Endothelial cell of umbilical vein (primary cell): ENCODE results near the gene TRAF7. TPM values are rescaled to one million over a fixed set of nuclear protein-coding genes. Genes with fewer than 3 reads are reported as not detected.
A peak's percentile ranks its signal among the peaks of the same experiment; 100 is the strongest.

ENCODE experiments used
- BruUV-seq: library from RNA; stranded (reverse); fragments of 400-500 nt; replicated peaks from 2 replicates; lab custom pipeline; 2021; lab: Mats Ljungman, UMichigan
- CTCF ChIA-PET: fragments of 300-600, 350-600 bp; sonication (Branson Sonifier 250); formaldehyde crosslinking; loops from one replicate; lab custom pipeline; 2021; ENCODE audit warnings: antibody characterized with exemption, inconsistent platforms; lab: Charles Lee
- POLR2A ChIA-PET: fragments of 300-600, 350-600 bp; sonication (Branson Sonifier 250); formaldehyde crosslinking; loops from one replicate; lab custom pipeline; 2021; ENCODE audit warnings: antibody characterized with exemption, inconsistent platforms; lab: Charles Lee
- DNase-seq: peaks from one replicate; pipeline ENCODE4 v3.0.0-alpha.2; 2011; ENCODE audit warnings: low read depth, low spot score
- FAIRE-seq: peaks from 2 replicates; lab custom pipeline; 2011; peaks lifted over from hg19 to GRCh38; lab: Jason Lieb, UNC
- H2AFZ ChIP-seq: 2 replicates; pipeline ENCODE4 v1.6.0; 2012; ENCODE audit warnings: low read depth, low read length, control low read depth, inconsistent platforms
- H3K27ac ChIP-seq: 2 replicates; pipeline ENCODE4 v1.5.1; 2011; ENCODE audit warnings: low read depth, mild to moderate bottlenecking, control low read depth, low read length, moderate library complexity; ENCODE audit not compliant: insufficient read depth
- H3K27me3 ChIP-seq, 2 experiments: 2 replicates each; pipeline versions ENCODE4 v1.6.0 to v1.6.1; 2011; ENCODE audit warnings: low read length in 2 of 2, mixed read lengths in 1 of 2; ENCODE audit not compliant: control insufficient read depth in 2 of 2, insufficient read depth in 2 of 2
- H3K36me3 ChIP-seq, 2 experiments: 2 replicates in 1 of 2; 3 replicates in 1 of 2; pipeline ENCODE4 v1.5.1; 2011; ENCODE audit warnings: low read length in 2 of 2, mild to moderate bottlenecking in 1 of 2, moderate library complexity in 1 of 2; ENCODE audit not compliant: control insufficient read depth in 2 of 2, insufficient read depth in 2 of 2; ENCODE audit errors: extremely low read depth in 1 of 2
- H3K4me1 ChIP-seq: 3 replicates; pipeline ENCODE4 v1.5.1; 2011; ENCODE audit warnings: mild to moderate bottlenecking, low read length; ENCODE audit not compliant: control insufficient read depth, insufficient read depth; ENCODE audit errors: extremely low read depth
- H3K4me2 ChIP-seq: 2 replicates; pipeline ENCODE4 v1.6.1; 2011; ENCODE audit warnings: low read length, control low read depth, mixed read lengths; ENCODE audit not compliant: insufficient read depth
- H3K4me3 ChIP-seq, 3 experiments: fragments of 200-600 bp in 1 of 3; sonication (generic), shearing (Covaris generic) in 1 of 3; replicated peaks in 1 of 3; 2 replicates each; pipeline ENCODE4 v1.5.1; 2011 to 2016; ENCODE audit warnings: control low read depth in 3 of 3, low read length in 3 of 3, mild to moderate bottlenecking in 2 of 3, inconsistent platforms in 1 of 3, low read depth in 1 of 3, moderate library complexity in 1 of 3; ENCODE audit not compliant: insufficient read depth in 1 of 3
- H3K79me2 ChIP-seq: 2 replicates; pipeline ENCODE4 v1.6.0; 2012; ENCODE audit warnings: low read length, inconsistent platforms; ENCODE audit not compliant: control insufficient read depth, insufficient read depth
- H3K9ac ChIP-seq: replicated peaks from 2 replicates; pipeline ENCODE3; 2011; ENCODE audit warnings: low read length, control low read depth; ENCODE audit not compliant: insufficient read depth; ENCODE audit errors: extremely low read depth
- H3K9me1 ChIP-seq: replicated peaks from 3 replicates; pipeline ENCODE4 v1.6.0; 2011; ENCODE audit warnings: mild to moderate bottlenecking, low read length; ENCODE audit not compliant: control insufficient read depth, insufficient read depth; ENCODE audit errors: extremely low read depth
- H3K9me3 ChIP-seq: replicated peaks from 2 replicates; pipeline ENCODE4 v1.5.1; 2012; ENCODE audit warnings: low read length, inconsistent platforms; ENCODE audit not compliant: control insufficient read depth, insufficient read depth
- H4K20me1 ChIP-seq: replicated peaks from 2 replicates; pipeline ENCODE3; 2011; ENCODE audit warnings: mild to moderate bottlenecking, low read length; ENCODE audit not compliant: control insufficient read depth, insufficient read depth; ENCODE audit errors: extremely low read depth
- CTCF ChIP-seq, 2 donors: IDR thresholded peaks; 1 replicate in 1 of 2; 2 replicates in 1 of 2; pipeline ENCODE4 v1.5.1; 2011; ENCODE audit warnings: low read length in 2 of 2, mild to moderate bottlenecking in 2 of 2, moderate library complexity in 2 of 2, control low read depth in 1 of 2, inconsistent platforms in 1 of 2, low read depth in 1 of 2; ENCODE audit not compliant: insufficient read depth in 1 of 2; ENCODE audit errors: extremely low read depth in 1 of 2
- EZH2 ChIP-seq: IDR thresholded peaks from 2 replicates; pipeline ENCODE4 v1.6.1; 2012; ENCODE audit warnings: borderline replicate concordance, low read depth, mild to moderate bottlenecking, moderate library complexity, low read length, inconsistent platforms; ENCODE audit not compliant: severe bottlenecking
- FOS ChIP-seq: IDR thresholded peaks from 2 replicates; pipeline ENCODE4 v1.6.1; 2011; ENCODE audit warnings: mild to moderate bottlenecking, low read length, moderate library complexity, borderline replicate concordance; ENCODE audit not compliant: insufficient read depth
- GATA2 ChIP-seq: IDR thresholded peaks from 2 replicates; pipeline ENCODE4 v1.7.0; 2011; ENCODE audit warnings: low read depth, mild to moderate bottlenecking, moderate library complexity, mixed read lengths, low read length; ENCODE audit not compliant: insufficient read length, insufficient read depth
- JUN ChIP-seq: IDR thresholded peaks from 2 replicates; pipeline ENCODE4 v1.6.1; 2011; ENCODE audit warnings: borderline replicate concordance, low read depth; ENCODE audit not compliant: insufficient read length, insufficient read depth
- MYC ChIP-seq: IDR thresholded peaks from one replicate; pipeline ENCODE4 v1.6.1; 2011; ENCODE audit warnings: mild to moderate bottlenecking, low read depth, low read length
- POLR2A ChIP-seq: IDR thresholded peaks from 2 replicates; pipeline ENCODE4 v1.6.1; 2012; ENCODE audit warnings: low read depth, mild to moderate bottlenecking, control low read depth, low read length
- POLR2AphosphoS5 ChIP-seq: IDR thresholded peaks from 2 replicates; pipeline ENCODE4 v1.6.1; 2012; ENCODE audit warnings: low read depth, mild to moderate bottlenecking, control low read depth, low read length, moderate library complexity; ENCODE audit not compliant: insufficient read depth
- dilution Hi-C: fragments of 300-500 bp; cut with MboI; formaldehyde crosslinking; loops from one replicate; pipeline ENCODE4 v1.15.0; 2019; ENCODE audit warnings: low sequenced_read_pairs; ENCODE audit not compliant: extremely low pct_ligation_motif_present
- intact Hi-C: fragments of 100-400 bp; cut with micrococcal nuclease; formaldehyde crosslinking; loops from one replicate; pipeline ENCODE4 v1.10.0; 2022
- polyA plus RNA-seq, 4 experiments: library from polyadenylated mRNA; depleted of rRNA in 3 of 4; stranded (reverse) in 3 of 4; unstranded in 1 of 4; fragments of >200 nt; gene quantifications; 2 replicates each; pipeline versions ENCODE4 v1.2.1 to v1.2.3, GENCODE V29; 2011 to 2012; ENCODE audit warnings: missing spikeins in 1 of 4
- total RNA-seq: library from RNA; stranded (reverse); gene quantifications from 2 replicates; pipeline ENCODE4 v1.2.3, GENCODE V29; 2021
- TF ChIP-seq, protein P1 (sequence below): IDR thresholded peaks from 2 replicates; pipeline ENCODE4 v1.6.1; 2011; ENCODE audit not compliant: insufficient read depth, insufficient read length

Gene TRAF7
- total and polyA plus RNA-seq, 2 donors (not counting 3 experiments of a cell fraction or from before 2014, with no cell fraction given), result 141 to 175 TPM

DNA sequence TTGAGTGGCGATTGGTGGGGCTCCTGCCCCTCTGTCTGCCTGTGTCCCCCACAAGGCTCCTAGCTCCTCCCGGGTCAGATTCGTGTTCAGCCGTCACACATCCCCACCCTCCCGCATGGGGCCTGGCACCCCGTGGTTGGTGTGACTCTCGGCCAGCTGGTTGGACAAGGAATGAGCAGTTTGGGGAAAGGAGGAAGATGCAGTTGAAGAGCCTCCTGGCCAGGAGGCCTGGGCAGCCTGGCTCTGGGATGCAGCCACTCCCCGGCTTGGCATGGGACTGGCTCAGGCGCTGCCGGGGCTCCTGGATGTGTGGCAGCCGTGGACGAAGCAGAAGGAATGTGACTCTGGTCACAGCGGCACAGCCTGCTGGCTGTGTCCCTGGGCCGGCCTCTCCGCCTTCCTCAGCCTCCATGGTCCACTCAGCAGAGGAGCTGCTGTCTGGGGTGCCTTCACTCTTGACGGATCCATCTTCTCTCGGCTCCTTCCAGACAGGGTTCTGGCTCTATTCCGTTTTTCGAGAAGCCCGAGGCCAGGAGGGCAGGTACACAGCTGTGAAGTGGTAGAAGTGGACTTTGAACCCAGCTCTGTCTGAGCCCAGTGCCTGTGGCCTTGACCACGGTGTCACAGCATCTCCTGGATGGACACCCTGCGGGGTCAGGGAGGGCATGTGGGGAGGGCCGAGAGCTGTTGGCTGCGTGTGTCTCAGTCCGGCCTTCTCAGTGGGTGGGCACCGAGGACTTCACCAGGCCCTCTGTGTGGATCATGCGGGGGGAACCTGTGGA is 2.1 kb downstream of the TRAF7 start:
- Histone ChIP-seq H3K27ac (peak overlapping the region; percentile 31), H3K27me3 (no peaks in the 10 kb centered on the region), H3K79me2 (peaks cover 91% of the 10 kb centered on the region), H3K4me1 (peaks cover 39% of the 10 kb centered on the region), H3K4me3 (no peak overlapping the region), H2AFZ (no peak overlapping the region), H3K9me1 (no peaks in the 10 kb centered on the region), H3K9me3 (no peaks in the 10 kb centered on the region), H3K36me3 (peaks cover 0 to 1% of the 10 kb centered on the region in 2 experiments), H3K9ac (no peak overlapping the region), H3K4me2 (no peak overlapping the region), H4K20me1 (no peaks in the 10 kb centered on the region)
- no TSS peak for BruUV-seq
- ChIA-PET CTCF (no interaction called here), POLR2A (interaction anchor here (1.0 kb wide), 1 partner anchor 12 kb away, joined by 4 read pairs; no protein-coding TSS in a partner anchor)
- no peak for DNase-seq
- dilution Hi-C loops, result loop anchor here (25.0 kb wide), 1 partner anchor 120 kb away; the partner anchor contains the start of genes NHERF2, NTHL1 and TSC2
- intact Hi-C loops, result no loop called here
- FAIRE-seq, result no peak
- TF ChIP-seq EZH2 (no peak), MYC (no peak), GATA2 (no peak), POLR2AphosphoS5 (no peak), FOS (no peak), JUN (no peak), CTCF (IDR thresholded peaks at IDR 0.05; ENCODE audit: extremely low read depth in 1 of 2, insufficient read depth in 1 of 2, low read depth in 1 of 2, low read length in 2 of 2) (no peak), POLR2A (no peak)
- TF ChIP-seq, protein P1, sequence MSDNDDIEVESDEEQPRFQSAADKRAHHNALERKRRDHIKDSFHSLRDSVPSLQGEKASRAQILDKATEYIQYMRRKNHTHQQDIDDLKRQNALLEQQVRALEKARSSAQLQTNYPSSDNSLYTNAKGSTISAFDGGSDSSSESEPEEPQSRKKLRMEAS, result no peak
